BE2C (cell line): ENCODE measurements around the gene GNG7.
"Not testable (repeated sequence)": the region's sequence is repeated elsewhere in the genome, so short reads cannot be mapped to it uniquely, and the experiment has no call there.

Experiments
- DNase-seq: peaks from one replicate; pipeline ENCODE4 v3.0.0-alpha.2; 2020
- H3K27me3 ChIP-seq: fragments of 250-450 bp; sonication (Bioruptor Pico); 2 replicates; pipeline ENCODE4 v1.5.1; 2020; ENCODE audit warnings: mild to moderate bottlenecking
- H3K36me3 ChIP-seq: fragments of 250-450 bp; sonication (Bioruptor Pico); 2 replicates; pipeline ENCODE4 v1.5.1; 2020; ENCODE audit warnings: mild to moderate bottlenecking
- H3K4me1 ChIP-seq: fragments of 250-450 bp; sonication (Bioruptor Pico); 2 replicates; pipeline ENCODE4 v1.5.1; 2020
- H3K4me3 ChIP-seq: 2 replicates; pipeline ENCODE4 v1.5.1; 2011; ENCODE audit warnings: low read depth, low read length
- H3K9me3 ChIP-seq: fragments of 250-450 bp; sonication (Bioruptor Pico); 2 replicates; pipeline ENCODE4 v1.5.1; 2020
- TF ChIP-seq, protein P1 (sequence below): IDR thresholded peaks from 2 replicates; pipeline ENCODE4 v1.5.1; 2012; ENCODE audit warnings: mild to moderate bottlenecking, low read depth, low read length

Gene GNG7

DNA sequence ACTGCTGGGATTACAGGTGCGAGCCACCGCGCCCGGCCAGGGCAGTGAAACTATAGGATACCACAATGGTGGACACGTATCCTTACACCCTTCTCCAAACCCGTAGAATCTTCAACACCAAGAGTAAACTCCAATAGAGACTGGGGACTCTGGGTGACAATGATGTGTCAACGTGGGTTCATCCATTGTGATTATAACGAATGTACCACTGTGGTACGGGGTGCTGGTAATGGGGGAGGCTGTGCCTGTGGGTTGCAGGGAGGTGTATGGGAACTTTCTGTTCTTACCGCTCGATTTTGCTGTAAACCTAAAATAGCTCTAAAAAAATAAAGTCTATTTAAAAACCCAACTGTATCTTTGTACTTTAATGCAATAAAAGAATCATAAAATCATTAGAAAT, 11.6 kb downstream of the GNG7 start:
- Histone ChIP-seq H3K4me1 (no peaks in the 10 kb centered on the region), H3K36me3 (no peaks in the 10 kb centered on the region), H3K27me3 (no peaks in the 10 kb centered on the region), H3K9me3 (no peaks in the 10 kb centered on the region), H3K4me3 (no peak overlapping the region)
- DNase-seq, result no peak
- TF ChIP-seq, protein P1, sequence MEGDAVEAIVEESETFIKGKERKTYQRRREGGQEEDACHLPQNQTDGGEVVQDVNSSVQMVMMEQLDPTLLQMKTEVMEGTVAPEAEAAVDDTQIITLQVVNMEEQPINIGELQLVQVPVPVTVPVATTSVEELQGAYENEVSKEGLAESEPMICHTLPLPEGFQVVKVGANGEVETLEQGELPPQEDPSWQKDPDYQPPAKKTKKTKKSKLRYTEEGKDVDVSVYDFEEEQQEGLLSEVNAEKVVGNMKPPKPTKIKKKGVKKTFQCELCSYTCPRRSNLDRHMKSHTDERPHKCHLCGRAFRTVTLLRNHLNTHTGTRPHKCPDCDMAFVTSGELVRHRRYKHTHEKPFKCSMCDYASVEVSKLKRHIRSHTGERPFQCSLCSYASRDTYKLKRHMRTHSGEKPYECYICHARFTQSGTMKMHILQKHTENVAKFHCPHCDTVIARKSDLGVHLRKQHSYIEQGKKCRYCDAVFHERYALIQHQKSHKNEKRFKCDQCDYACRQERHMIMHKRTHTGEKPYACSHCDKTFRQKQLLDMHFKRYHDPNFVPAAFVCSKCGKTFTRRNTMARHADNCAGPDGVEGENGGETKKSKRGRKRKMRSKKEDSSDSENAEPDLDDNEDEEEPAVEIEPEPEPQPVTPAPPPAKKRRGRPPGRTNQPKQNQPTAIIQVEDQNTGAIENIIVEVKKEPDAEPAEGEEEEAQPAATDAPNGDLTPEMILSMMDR, result no peak

DNA sequence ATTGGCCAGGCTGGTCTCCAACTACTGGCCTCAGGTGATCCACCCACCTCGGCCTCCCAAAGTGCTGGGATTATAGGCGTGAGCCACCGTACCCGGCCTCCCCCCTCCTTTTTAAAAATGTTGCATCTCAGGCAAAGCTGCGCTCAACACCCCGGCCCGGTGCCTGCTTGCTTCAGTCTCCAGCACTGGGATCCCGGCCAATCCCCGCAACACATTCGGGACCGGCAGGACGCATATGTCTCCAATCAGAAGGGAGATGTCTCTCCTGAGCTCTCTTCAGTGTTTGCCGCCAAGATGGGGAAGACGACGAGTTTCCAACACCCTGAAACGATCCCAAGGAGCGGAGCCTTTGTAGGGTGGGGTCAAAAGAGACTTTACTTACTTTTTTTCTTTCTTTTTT, 16.1 kb downstream of the GNG7 start:
- Histone ChIP-seq H3K9me3 (no peaks in the 10 kb centered on the region), H3K4me3 (no peak overlapping the region), H3K27me3 (no peaks in the 10 kb centered on the region), H3K36me3 (no peaks in the 10 kb centered on the region), H3K4me1 (no peaks in the 10 kb centered on the region)
- TF ChIP-seq, protein P1, result no peak
- DNase-seq, result no peak

DNA sequence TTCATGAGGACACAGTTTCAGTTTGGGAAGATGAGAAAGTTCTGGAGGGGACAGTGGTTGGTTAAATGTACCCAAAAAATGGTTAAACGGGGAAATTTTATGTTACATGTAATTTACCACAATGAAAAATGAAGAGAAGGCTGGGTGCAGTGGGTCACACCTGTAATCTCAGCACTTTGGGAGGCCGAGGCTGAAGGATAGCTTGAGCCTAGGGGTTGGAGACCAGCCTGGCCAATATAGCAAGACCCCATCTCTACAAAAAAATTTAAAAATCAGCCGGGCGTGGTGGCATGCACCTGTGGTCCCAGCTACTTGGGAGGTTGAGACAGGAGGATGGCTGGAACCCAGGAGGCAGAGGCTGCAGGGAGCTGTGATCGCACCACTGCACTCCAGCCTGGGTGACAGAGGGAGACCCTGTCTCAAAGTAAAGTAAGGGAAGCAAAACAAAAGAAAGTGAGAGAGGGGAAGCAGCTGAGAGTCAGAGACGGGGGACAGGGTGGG, 17.2 kb downstream of the GNG7 start:
- Histone ChIP-seq H3K27me3 (no peaks in the 10 kb centered on the region), H3K36me3 (no peaks in the 10 kb centered on the region)

DNA sequence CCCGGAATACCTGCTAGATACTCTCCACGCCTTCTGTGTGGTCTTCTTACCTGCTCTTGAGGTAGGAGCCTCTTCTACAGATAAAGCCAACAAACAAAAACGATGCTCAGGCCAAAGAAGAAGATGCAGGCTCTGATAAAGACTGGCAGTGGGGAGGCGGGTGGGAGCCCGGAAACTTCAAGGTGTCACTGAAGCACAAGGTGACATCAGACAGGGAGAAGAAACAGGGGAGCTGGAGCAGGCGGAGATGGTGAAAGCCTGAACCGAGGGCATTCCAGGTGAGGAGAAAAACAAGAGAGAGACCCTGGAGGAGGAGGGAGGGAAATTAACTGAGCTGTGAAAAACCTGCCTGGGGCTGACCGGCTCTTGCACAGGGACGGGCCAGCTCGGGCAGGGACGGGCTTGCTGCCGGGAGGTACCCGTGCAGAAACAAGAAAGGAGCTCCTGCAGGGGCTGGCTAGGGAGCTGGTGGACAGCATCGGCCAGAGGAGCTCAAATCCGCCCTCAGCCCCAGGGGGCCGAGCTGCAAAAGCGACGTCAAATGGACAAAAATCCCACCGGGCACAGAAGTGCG, 19.0 kb downstream of the GNG7 start:
- Histone ChIP-seq H3K36me3 (no peaks in the 10 kb centered on the region), H3K4me1 (no peaks in the 10 kb centered on the region), H3K4me3 (no peak overlapping the region), H3K9me3 (no peaks in the 10 kb centered on the region), H3K27me3 (no peaks in the 10 kb centered on the region)
- TF ChIP-seq, protein P1, result no peak
- no peak for DNase-seq

More for the DNA sequence above, 17.2 kb downstream of the GNG7 start:
- TF ChIP-seq, protein P1, result no peak
- H3K9me3 ChIP-seq, result no peaks in the 10 kb centered on the region
- no peaks in the 10 kb centered on the region for H3K4me1 ChIP-seq
- no peak for DNase-seq
- no peak overlapping the region for H3K4me3 ChIP-seq

GRCh38 chr19:2680808-2681207, 21.7 kb downstream of the GNG7 start:
- TF ChIP-seq, protein P1, result no peak
- no peak for DNase-seq
- H3K4me3 ChIP-seq, result no peak overlapping the region
- H3K36me3 ChIP-seq, result no peaks in the 10 kb centered on the region
- peaks cover 11% of the 10 kb centered on the region for H3K27me3 ChIP-seq
- H3K9me3 ChIP-seq, result no peaks in the 10 kb centered on the region
- H3K4me1 ChIP-seq, result no peaks in the 10 kb centered on the region

DNA sequence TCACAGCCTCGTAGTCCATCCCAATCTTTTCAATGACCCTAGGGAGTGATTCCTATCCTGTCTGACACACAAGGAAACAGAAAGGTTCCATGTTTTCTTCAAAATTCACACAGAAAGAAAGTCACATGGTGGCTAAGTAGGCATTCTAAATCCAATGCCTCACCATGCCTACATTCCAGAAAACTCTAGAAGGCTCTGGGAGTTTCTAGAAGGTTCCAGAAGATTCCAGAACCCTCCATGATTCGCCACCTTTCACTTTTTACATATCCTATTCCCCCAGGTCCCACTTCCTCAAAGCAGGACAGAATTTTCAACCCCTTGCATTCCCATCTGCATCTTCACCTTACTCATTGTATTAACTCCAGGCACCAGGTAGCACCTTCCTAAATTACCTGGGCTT, 23.1 kb downstream of the GNG7 start:
- no peaks in the 10 kb centered on the region for H3K36me3 ChIP-seq
- H3K9me3 ChIP-seq, result no peaks in the 10 kb centered on the region
- no peaks in the 10 kb centered on the region for H3K4me1 ChIP-seq
- DNase-seq, result no peak
- no peak overlapping the region for H3K4me3 ChIP-seq
- peaks cover 22% of the 10 kb centered on the region for H3K27me3 ChIP-seq
- TF ChIP-seq, protein P1, result no peak

GRCh38 chr19:2678948-2679347, 23.5 kb downstream of the GNG7 start:
- not testable (repeated sequence) for DNase-seq, H3K9me3 ChIP-seq, H3K36me3 ChIP-seq, H3K4me1 ChIP-seq, H3K4me3 ChIP-seq
- H3K27me3 ChIP-seq, result peaks cover 24% of the 10 kb centered on the region
